ENCODE data around the gene HYAL2. TPM values are rescaled to one million over a fixed set of nuclear protein-coding genes. Genes with fewer than 3 reads are reported as not detected.
A peak's percentile ranks its signal among the peaks of the same experiment; 100 is the strongest.

The HYAL2 gene
- total and polyA plus RNA-seq, 9 of the 15 experiments (the other 6 are each of a cell fraction or from before 2014, with no cell fraction given) = 0.36 to 22.7 (median 11.4) TPM; not detected in 1

DNA sequence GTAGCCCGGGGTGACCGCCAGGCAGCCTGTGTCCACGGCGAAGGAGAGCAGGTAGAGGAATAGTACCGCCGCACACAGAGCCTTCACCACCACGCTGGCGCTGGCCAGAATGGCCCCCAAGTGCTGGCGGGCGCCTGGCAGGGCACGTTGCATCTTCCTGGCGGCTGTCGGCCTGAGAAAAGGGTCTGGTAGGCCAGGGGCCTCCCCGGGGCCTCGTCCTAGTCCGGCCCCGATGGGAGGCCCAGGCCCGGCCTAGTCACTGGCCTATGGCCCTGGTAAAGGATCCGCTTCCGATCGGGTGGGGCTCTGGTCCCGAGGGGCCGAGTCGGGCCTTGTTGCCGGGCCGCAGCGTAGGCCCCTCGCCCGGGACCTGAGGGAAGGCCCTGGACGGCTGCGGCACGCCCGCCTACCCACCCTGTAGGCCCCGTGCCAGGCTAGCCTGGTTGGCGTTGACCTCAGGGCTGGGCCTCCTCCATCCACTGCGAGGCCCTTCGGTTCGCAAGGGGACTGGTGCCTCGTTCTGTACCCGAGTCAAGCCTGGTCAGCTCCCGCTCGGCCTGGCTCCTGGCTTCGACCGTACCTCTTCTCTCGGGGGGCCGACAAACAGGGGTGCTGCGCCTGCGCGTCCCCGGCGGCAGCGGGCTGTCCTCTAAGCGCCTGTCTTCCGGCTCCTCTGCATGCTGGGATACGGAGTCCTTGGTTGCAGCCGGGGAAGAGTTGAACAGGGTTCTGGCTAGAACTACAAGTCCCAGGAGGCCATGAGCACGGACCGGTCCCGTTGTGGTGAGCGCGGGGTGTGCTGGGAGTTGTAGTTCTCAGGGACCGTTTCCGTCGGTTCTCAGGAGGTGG is 36.6 kb upstream of the HYAL2 start, which contains the start of gene TMEM115 (continued):
- peak; percentile 59; the same call in 1 of the 2 replicates for TF ChIP-seq SMAD3 (CRISPR knock-in tag; conservative IDR thresholded peaks at IDR 0.05)
- TF ChIP-seq CCAR2 (IDR thresholded peaks at IDR 0.05; ENCODE audit: low read depth, low read length) = no peak
- TF ChIP-seq TAF15 (IDR thresholded peaks at IDR 0.05; ENCODE audit: low read depth, low read length) = no peak
- TF ChIP-seq DMBX1 (CRISPR knock-in tag; IDR thresholded peaks at IDR 0.05; ENCODE audit: borderline replicate concordance) = peak; percentile 37; the same call in 1 of the 2 replicates
- TF ChIP-seq ZNF695 (CRISPR knock-in tag; IDR thresholded peaks at IDR 0.05) = no peak
- TF ChIP-seq ZNF133 (CRISPR knock-in tag; IDR thresholded peaks at IDR 0.05) = no peak
- TF ChIP-seq ZNF347 (CRISPR knock-in tag; IDR thresholded peaks at IDR 0.05; ENCODE audit: low read depth) = no peak
- TF ChIP-seq NFRKB (IDR thresholded peaks at IDR 0.05; ENCODE audit: low read depth) = no peak
- peak; percentile 67 for TF ChIP-seq JUN (IDR thresholded peaks at IDR 0.05; ENCODE audit: borderline replicate concordance, low read depth, low read length)
- no peak for TF ChIP-seq JUN (CRISPR knock-in tag; IDR thresholded peaks at IDR 0.05; ENCODE audit: borderline replicate concordance)
- no peak for TF ChIP-seq OTX1 (CRISPR knock-in tag; IDR thresholded peaks at IDR 0.05)
- TF ChIP-seq PURB (CRISPR knock-in tag; IDR thresholded peaks at IDR 0.05; ENCODE audit: low read depth) = no peak
- TF ChIP-seq CXXC5 (CRISPR knock-in tag; IDR thresholded peaks at IDR 0.05) = peak; percentile 76
- no peak for TF ChIP-seq HNRNPLL (IDR thresholded peaks at IDR 0.05; ENCODE audit: low read depth, low read length, poor library complexity, severe bottlenecking)
- TF ChIP-seq CTBP1 (IDR thresholded peaks at IDR 0.05; ENCODE audit: borderline replicate concordance) = 0 out of 2 replicates have a peak, but pooled peaks have one; percentile 38
- TF ChIP-seq ZNF384 (IDR thresholded peaks at IDR 0.05; ENCODE audit: low read depth, low read length) = no peak
- TF ChIP-seq, protein P1, sequence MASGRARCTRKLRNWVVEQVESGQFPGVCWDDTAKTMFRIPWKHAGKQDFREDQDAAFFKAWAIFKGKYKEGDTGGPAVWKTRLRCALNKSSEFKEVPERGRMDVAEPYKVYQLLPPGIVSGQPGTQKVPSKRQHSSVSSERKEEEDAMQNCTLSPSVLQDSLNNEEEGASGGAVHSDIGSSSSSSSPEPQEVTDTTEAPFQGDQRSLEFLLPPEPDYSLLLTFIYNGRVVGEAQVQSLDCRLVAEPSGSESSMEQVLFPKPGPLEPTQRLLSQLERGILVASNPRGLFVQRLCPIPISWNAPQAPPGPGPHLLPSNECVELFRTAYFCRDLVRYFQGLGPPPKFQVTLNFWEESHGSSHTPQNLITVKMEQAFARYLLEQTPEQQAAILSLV (tag; IDR thresholded peaks at IDR 0.05) = no peak
- TF ChIP-seq, protein P2, sequence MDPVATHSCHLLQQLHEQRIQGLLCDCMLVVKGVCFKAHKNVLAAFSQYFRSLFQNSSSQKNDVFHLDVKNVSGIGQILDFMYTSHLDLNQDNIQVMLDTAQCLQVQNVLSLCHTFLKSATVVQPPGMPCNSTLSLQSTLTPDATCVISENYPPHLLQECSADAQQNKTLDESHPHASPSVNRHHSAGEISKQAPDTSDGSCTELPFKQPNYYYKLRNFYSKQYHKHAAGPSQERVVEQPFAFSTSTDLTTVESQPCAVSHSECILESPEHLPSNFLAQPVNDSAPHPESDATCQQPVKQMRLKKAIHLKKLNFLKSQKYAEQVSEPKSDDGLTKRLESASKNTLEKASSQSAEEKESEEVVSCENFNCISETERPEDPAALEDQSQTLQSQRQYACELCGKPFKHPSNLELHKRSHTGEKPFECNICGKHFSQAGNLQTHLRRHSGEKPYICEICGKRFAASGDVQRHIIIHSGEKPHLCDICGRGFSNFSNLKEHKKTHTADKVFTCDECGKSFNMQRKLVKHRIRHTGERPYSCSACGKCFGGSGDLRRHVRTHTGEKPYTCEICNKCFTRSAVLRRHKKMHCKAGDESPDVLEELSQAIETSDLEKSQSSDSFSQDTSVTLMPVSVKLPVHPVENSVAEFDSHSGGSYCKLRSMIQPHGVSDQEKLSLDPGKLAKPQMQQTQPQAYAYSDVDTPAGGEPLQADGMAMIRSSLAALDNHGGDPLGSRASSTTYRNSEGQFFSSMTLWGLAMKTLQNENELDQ (CRISPR knock-in tag; IDR thresholded peaks at IDR 0.05; ENCODE audit: borderline replicate concordance) = no peak
- TF ChIP-seq RBM25 (IDR thresholded peaks at IDR 0.05; ENCODE audit: low read depth, low read length, severe bottlenecking) = no peak
- TF ChIP-seq LARP7 (IDR thresholded peaks at IDR 0.05) = no peak
- TF ChIP-seq, protein P3, sequence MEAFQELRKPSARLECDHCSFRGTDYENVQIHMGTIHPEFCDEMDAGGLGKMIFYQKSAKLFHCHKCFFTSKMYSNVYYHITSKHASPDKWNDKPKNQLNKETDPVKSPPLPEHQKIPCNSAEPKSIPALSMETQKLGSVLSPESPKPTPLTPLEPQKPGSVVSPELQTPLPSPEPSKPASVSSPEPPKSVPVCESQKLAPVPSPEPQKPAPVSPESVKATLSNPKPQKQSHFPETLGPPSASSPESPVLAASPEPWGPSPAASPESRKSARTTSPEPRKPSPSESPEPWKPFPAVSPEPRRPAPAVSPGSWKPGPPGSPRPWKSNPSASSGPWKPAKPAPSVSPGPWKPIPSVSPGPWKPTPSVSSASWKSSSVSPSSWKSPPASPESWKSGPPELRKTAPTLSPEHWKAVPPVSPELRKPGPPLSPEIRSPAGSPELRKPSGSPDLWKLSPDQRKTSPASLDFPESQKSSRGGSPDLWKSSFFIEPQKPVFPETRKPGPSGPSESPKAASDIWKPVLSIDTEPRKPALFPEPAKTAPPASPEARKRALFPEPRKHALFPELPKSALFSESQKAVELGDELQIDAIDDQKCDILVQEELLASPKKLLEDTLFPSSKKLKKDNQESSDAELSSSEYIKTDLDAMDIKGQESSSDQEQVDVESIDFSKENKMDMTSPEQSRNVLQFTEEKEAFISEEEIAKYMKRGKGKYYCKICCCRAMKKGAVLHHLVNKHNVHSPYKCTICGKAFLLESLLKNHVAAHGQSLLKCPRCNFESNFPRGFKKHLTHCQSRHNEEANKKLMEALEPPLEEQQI (IDR thresholded peaks at IDR 0.05) = no peak
- TF ChIP-seq ZNF561 (CRISPR knock-in tag; conservative IDR thresholded peaks at IDR 0.05) = no peak
